GM13977 (cell line): Measurements from ENCODE around the gene MEDAG.
A peak's percentile ranks its signal among the peaks of the same experiment; 100 is the strongest.

Experiments used
- DNase-seq: peaks from one replicate; pipeline ENCODE4 v3.0.0; 2012; ENCODE audit warnings: low spot score
- CTCF ChIP-seq: IDR thresholded peaks from 2 replicates; pipeline ENCODE4 v1.5.1; 2012; ENCODE audit warnings: mild to moderate bottlenecking, control low read depth; ENCODE audit not compliant: insufficient read depth; ENCODE audit errors: extremely low read depth, missing control alignments
- in situ Hi-C: fragments of 300-500 bp; cut with MboI; formaldehyde crosslinking; loops from one replicate; pipeline ENCODE4 v1.12.0; 2022; ENCODE audit warnings: low sequenced_read_pairs, low pct_unique_long_range_greater_than_20kb, mixed read lengths, inconsistent platforms; ENCODE audit not compliant: unreplicated experiment

MEDAG gene

GRCh38 chr13:30867089-30867669, 38.9 kb upstream of the MEDAG start:
- in situ Hi-C loops, result no loop called here
- no peak for DNase-seq
- no peak for TF ChIP-seq CTCF

GRCh38 chr13:30868799-30869470, 37.1 kb upstream of the MEDAG start:
- in situ Hi-C loops, result no loop called here
- no peak for TF ChIP-seq CTCF
- no peak for DNase-seq

- no peak for TF ChIP-seq CTCF
- in situ Hi-C loops, result no loop called here
- DNase-seq, result no peak
These were observed 36.6 kb upstream of the MEDAG start for GRCh38 chr13:30869491-30869890.

- no peak for TF ChIP-seq CTCF
- peak; percentile 32 for DNase-seq
- in situ Hi-C loops, result no loop called here
These were observed 35.8 kb upstream of the MEDAG start for GRCh38 chr13:30870049-30870884.

GRCh38 chr13:30870916-30871587, 35.0 kb upstream of the MEDAG start:
- in situ Hi-C loops, result no loop called here
- no peak for TF ChIP-seq CTCF
- no peak for DNase-seq

- TF ChIP-seq CTCF, result no peak
- DNase-seq, result no peak
- in situ Hi-C loops, result no loop called here
These were observed 34.3 kb upstream of the MEDAG start for GRCh38 chr13:30871588-30872275.
